ENCODE results near the gene BTD. TPM values are rescaled to one million over a fixed set of nuclear protein-coding genes. Genes with fewer than 3 reads are reported as not detected.

The BTD gene
- total and polyA plus RNA-seq, 10 of the 15 experiments (the other 5 are each of a cell fraction or from before 2014, with no cell fraction given): 3.4 to 10.3 (median 5.0) TPM

DNA sequence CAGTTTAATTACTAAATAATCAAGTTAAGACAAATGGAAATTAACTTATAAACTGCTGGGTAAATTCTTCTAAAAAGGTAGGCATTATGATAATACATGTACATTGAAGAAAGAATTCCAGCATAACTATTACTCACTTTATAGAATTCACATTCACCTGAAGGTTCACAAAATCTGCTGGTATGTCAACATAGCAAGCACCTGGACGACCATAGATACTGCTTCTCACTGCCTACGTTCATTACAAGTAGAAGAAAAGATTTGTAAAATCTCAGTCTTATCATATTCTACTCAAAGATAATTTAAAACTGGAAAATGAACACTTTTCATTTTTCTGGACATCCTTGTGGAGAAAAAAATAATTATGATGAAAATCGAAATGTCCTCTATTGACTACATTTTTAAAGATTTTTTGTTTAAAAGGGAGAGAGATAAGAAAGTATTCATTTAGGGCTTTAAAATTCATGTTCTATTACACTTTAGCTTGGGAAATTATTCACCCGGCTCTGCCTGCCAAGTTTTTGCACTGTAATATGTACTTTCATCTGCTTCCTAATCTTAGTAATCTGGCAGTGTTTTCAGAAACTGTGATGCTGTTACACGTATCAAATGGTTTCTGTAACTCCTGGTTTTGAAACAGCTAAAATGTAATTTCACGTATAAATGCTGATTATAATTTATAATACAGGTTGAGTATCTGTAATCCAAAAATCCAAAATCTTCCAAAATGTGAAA, 16.3 kb upstream of the BTD start:
- TF ChIP-seq YBX1 (IDR thresholded peaks at IDR 0.05) (no peak), EP300 (IDR thresholded peaks at IDR 0.05; ENCODE audit: borderline replicate concordance in 1 of 2, control insufficient read depth in 1 of 2, low read depth in 2 of 2, low read length in 2 of 2) (no peak), POLR2AphosphoS5 (IDR thresholded peaks at IDR 0.05; ENCODE audit: low read length) (no peak), IKZF2 (IDR thresholded peaks at IDR 0.05) (no peak), ASH2L (IDR thresholded peaks at IDR 0.05; ENCODE audit: borderline replicate concordance, low read depth) (no peak), TCF3 (IDR thresholded peaks at IDR 0.05; ENCODE audit: borderline replicate concordance, insufficient read depth, low read depth, low read length) (no peak), NFIC (IDR thresholded peaks at IDR 0.05; ENCODE audit: low read depth, low read length) (no peak), FOXK2 (IDR thresholded peaks at IDR 0.05) (no peak)
- H3K27me3 ChIP-seq (replicated peaks in 1 of 2; ENCODE audit: control insufficient read depth in 2 of 2, insufficient read depth in 2 of 2, low read length in 1 of 2): no peaks in the 10 kb centered on the region
- ChIA-PET SMC1A (ENCODE audit: uncharacterized antibody, unreplicated experiment) (interaction anchor here (1.3 kb wide), 2 partner anchors 10 to 228 kb away, joined by 3 read pairs; no protein-coding TSS in a partner anchor), RAD21 (ENCODE audit: unreplicated experiment) (no interaction called here), POLR2A (no interaction called here), CTCF (interaction anchor here (1.4 kb wide), 1 partner anchor 13 kb away, joined by 5 read pairs; no protein-coding TSS in a partner anchor)
- DNase-seq (ENCODE audit: low read depth, low spot score) (no peak), ATAC-seq (no peak), FAIRE-seq (no peak)
- H3K9ac ChIP-seq (ENCODE audit: control insufficient read depth, insufficient read depth, low read length): no peak overlapping the region
- BruUV-seq (replicated peaks): no TSS peak
- 73% methylated on average over 6 of the region's 6 CpGs for WGBS (ENCODE audit: insufficient coverage, insufficient replicate concordance, low lambda C conversion rate, missing lambda C conversion rate)
- no peak overlapping the region for H3K4me2 ChIP-seq (ENCODE audit: control insufficient read depth, insufficient read depth)
- no peaks in the 10 kb centered on the region for H4K20me1 ChIP-seq (ENCODE audit: control insufficient read depth, insufficient read depth)
- no peak overlapping the region for H3K27ac ChIP-seq (ENCODE audit: control insufficient read depth, insufficient read depth)
- no peak overlapping the region for H2AFZ ChIP-seq (ENCODE audit: control insufficient read depth, low read depth, low read length)
- intact Hi-C loops (cut with micrococcal nuclease; ENCODE audit: unreplicated experiment): no loop called here
- in situ Hi-C loops (cut with MboI): no loop called here
- no peaks in the 10 kb centered on the region for H3K9me3 ChIP-seq (replicated peaks; ENCODE audit: control insufficient read depth, insufficient read depth, low read length)
- H3K4me3 ChIP-seq: no peak overlapping the region
- H3K4me1 ChIP-seq (ENCODE audit: control insufficient read depth, insufficient read depth, low read length): no peaks in the 10 kb centered on the region
- H3K79me2 ChIP-seq (ENCODE audit: control insufficient read depth, insufficient read depth, low read length): no peaks in the 10 kb centered on the region
- H3K36me3 ChIP-seq (ENCODE audit: control insufficient read depth in 2 of 2, insufficient read depth in 2 of 2, low read length in 1 of 2): peaks cover 0 to 18% of the 10 kb centered on the region in 2 experiments; a peak in 2 of 4 replicates
